CD14-positive monocyte (primary cell): Measurements from ENCODE around the gene ALDH4A1. TPM values are rescaled to one million over a fixed set of nuclear protein-coding genes. Genes with fewer than 3 reads are reported as not detected.

Source experiments
- DNase-seq, 3 donors: peaks; one replicate each; pipeline ENCODE4 v3.0.0-alpha.2; 2011 to 2022
- H2AFZ ChIP-seq: 2 replicates; pipeline ENCODE4 v1.6.0; 2012; ENCODE audit warnings: mild to moderate bottlenecking, low read depth, low read length, inconsistent platforms; ENCODE audit not compliant: insufficient read depth, poor library complexity, severe bottlenecking
- H3K27ac ChIP-seq, 2 donors: 1 replicate in 1 of 2; 2 replicates in 1 of 2; pipeline ENCODE4 v1.5.1; 2012 to 2013; ENCODE audit warnings: low read length in 2 of 2, control low read depth in 1 of 2, inconsistent platforms in 1 of 2, low read depth in 1 of 2, mild to moderate bottlenecking in 1 of 2
- H3K27me3 ChIP-seq, 2 donors: one replicate each; pipeline versions ENCODE4 v1.6.0 to v1.6.1; 2011 to 2013; ENCODE audit warnings: low read length in 2 of 2; ENCODE audit not compliant: control insufficient read depth in 2 of 2, insufficient read depth in 2 of 2
- H3K36me3 ChIP-seq, 2 donors: replicated peaks in 1 of 2; 1 replicate in 1 of 2; 2 replicates in 1 of 2; pipeline versions ENCODE4 v1.5.1 to v1.6.1; 2012 to 2013; ENCODE audit warnings: low read length in 2 of 2, control low read depth in 1 of 2, inconsistent platforms in 1 of 2, mild to moderate bottlenecking in 1 of 2; ENCODE audit not compliant: insufficient read depth in 2 of 2, control insufficient read depth in 1 of 2
- H3K4me1 ChIP-seq, 2 donors: 1 replicate in 1 of 2; 2 replicates in 1 of 2; pipeline versions ENCODE4 v1.5.1 to v1.6.1; 2012 to 2013; ENCODE audit warnings: low read length in 2 of 2, control low read depth in 1 of 2, inconsistent platforms in 1 of 2, mild to moderate bottlenecking in 1 of 2, moderate library complexity in 1 of 2; ENCODE audit not compliant: insufficient read depth in 2 of 2, control insufficient read depth in 1 of 2
- H3K4me2 ChIP-seq: replicated peaks from 2 replicates; pipeline ENCODE3; 2012; ENCODE audit warnings: low read length, moderate library complexity, mild to moderate bottlenecking; ENCODE audit not compliant: poor library complexity, severe bottlenecking; ENCODE audit errors: extremely low read depth
- H3K4me3 ChIP-seq, 3 experiments: fragments of 200-600 bp in 1 of 3; sonication (generic) in 1 of 3; replicated peaks in 1 of 3; 1 replicate in 2 of 3; 2 replicates in 1 of 3; pipeline ENCODE4 v1.5.1; 2011 to 2013; ENCODE audit warnings: low read length in 3 of 3, mild to moderate bottlenecking in 3 of 3, control low read depth in 2 of 3, low read depth in 2 of 3, inconsistent platforms in 1 of 3, moderate library complexity in 1 of 3
- H3K79me2 ChIP-seq: 2 replicates; pipeline ENCODE4 v1.6.0; 2012; ENCODE audit warnings: mild to moderate bottlenecking, control low read depth, inconsistent platforms, low read length, moderate library complexity; ENCODE audit not compliant: insufficient read depth
- H3K9ac ChIP-seq: 2 replicates; pipeline ENCODE4 v1.6.0; 2017; ENCODE audit warnings: low read length, mild to moderate bottlenecking; ENCODE audit not compliant: insufficient read depth, poor library complexity, severe bottlenecking
- H3K9me3 ChIP-seq, 2 donors: replicated peaks in 1 of 2; 1 replicate in 1 of 2; 2 replicates in 1 of 2; pipeline versions ENCODE4 v1.5.1 to v1.6.1; 2012 to 2013; ENCODE audit warnings: low read length in 2 of 2, control low read depth in 1 of 2; ENCODE audit not compliant: control insufficient read depth in 1 of 2, insufficient read depth in 1 of 2
- H4K20me1 ChIP-seq: 2 replicates; pipeline ENCODE4 v1.6.0; 2012; ENCODE audit warnings: mild to moderate bottlenecking, low read length, control low read depth, moderate library complexity; ENCODE audit not compliant: insufficient read depth
- H3K27ac Mint-ChIP-seq, 7 donors: one replicate each; pipeline ENCODE4 v1.8.0; 2020; ENCODE audit warnings: mild to moderate bottlenecking in 7 of 7, mixed read lengths in 7 of 7, moderate library complexity in 6 of 7, inconsistent platforms in 2 of 7
- H3K27me3 Mint-ChIP-seq, 3 donors: one replicate each; pipeline ENCODE4 v1.8.0; 2021 to 2022; ENCODE audit warnings: low read depth in 3 of 3, mild to moderate bottlenecking in 3 of 3, mixed read lengths in 3 of 3, moderate library complexity in 3 of 3, inconsistent platforms in 1 of 3
- H3K36me3 Mint-ChIP-seq, 2 donors: one replicate each; pipeline ENCODE4 v1.8.0; 2020; ENCODE audit warnings: mixed read lengths in 2 of 2, inconsistent platforms in 1 of 2, mild to moderate bottlenecking in 1 of 2
- H3K4me1 Mint-ChIP-seq: one replicate; pipeline ENCODE4 v1.8.0; 2020; ENCODE audit warnings: mild to moderate bottlenecking, mixed read lengths
- H3K4me3 Mint-ChIP-seq, 2 donors: one replicate each; pipeline ENCODE4 v1.8.0; 2020; ENCODE audit warnings: mild to moderate bottlenecking in 2 of 2, mixed read lengths in 2 of 2, moderate library complexity in 1 of 2
- H3K9me3 Mint-ChIP-seq, 7 donors: one replicate each; pipeline ENCODE4 v1.8.0; 2020 to 2022; ENCODE audit warnings: mixed read lengths in 7 of 7, mild to moderate bottlenecking in 6 of 7, moderate library complexity in 6 of 7, inconsistent platforms in 2 of 7
- CTCF ChIP-seq: fragments of 200-600 bp; IDR thresholded peaks from one replicate; pipeline ENCODE4 v1.8.0; 2022; ENCODE audit warnings: antibody characterized with exemption, mild to moderate bottlenecking
- WGBS: methylation state at CpG from one replicate; pipeline ENCODE4 v1.1.5; 2013; ENCODE audit warnings: missing lambda C conversion rate; ENCODE audit not compliant: insufficient coverage; 5-methylcytosine and 5-hydroxymethylcytosine counted together
- intact Hi-C, 2 donors: fragments of 100-400 bp; cut with micrococcal nuclease; formaldehyde crosslinking; loops; one replicate each; pipeline versions ENCODE4 v1.15.0 to v1.15.1; 2023
- polyA plus RNA-seq, 3 donors: library from polyadenylated mRNA; depleted of rRNA in 1 of 3; unstranded in 2 of 3; stranded (reverse) in 1 of 3; fragments of 300-500 nt in 2 of 3; fragments of >200 nt in 1 of 3; fragmentation: Illumina TruSeq in 2 of 3; gene quantifications; 1 replicate in 2 of 3; 2 replicates in 1 of 3; pipeline ENCODE4 v1.2.3, GENCODE V29; 2012 to 2021

The ALDH4A1 gene
- polyA plus RNA-seq, 3 donors = 4.8 to 7.8 (median 6.1) TPM

DNA sequence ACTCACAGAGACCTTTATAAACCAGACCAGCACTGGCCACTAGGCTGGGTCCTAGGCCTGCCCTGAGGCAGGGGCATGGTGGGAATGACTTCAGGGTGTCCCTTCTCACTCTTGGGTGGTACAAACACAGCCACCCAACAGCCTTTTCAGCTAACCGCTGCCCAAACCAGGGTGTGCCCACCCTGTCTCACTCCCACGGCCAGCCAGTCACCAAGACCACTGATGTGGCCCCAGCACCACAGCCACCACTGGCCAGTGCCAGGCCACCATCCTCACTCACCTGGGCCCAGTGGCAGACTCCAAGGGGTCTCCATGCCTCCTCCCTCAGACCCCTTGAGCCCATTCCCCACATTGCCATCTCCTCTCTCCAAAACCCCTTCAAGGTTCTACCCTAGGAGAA lies 70.7 kb downstream of the ALDH4A1 start:
- Histone ChIP-seq H3K36me3 (no peaks in the 10 kb centered on the region), H2AFZ (no peak overlapping the region), H3K27ac (no peak overlapping the region), H3K9ac (no peak overlapping the region), H3K9me3 (peaks cover 0 to 3% of the 10 kb centered on the region in 2 donors), H3K4me1 (no peaks in the 10 kb centered on the region), H3K4me2 (no peak overlapping the region), H3K27me3 (peaks cover 0 to 3% of the 10 kb centered on the region in 2 donors), H3K79me2 (no peaks in the 10 kb centered on the region), H4K20me1 (no peaks in the 10 kb centered on the region), H3K4me3 (no peak overlapping the region)
- WGBS = 100% methylated on average over 2 of the region's 2 CpGs
- peaks cover 6 to 8% (median 6%) of the 10 kb centered on the region in 3 donors for H3K27me3 Mint-ChIP-seq
- no peak overlapping the region for H3K4me3 Mint-ChIP-seq
- no peak overlapping the region for H3K27ac Mint-ChIP-seq
- TF ChIP-seq CTCF = no peak
- intact Hi-C loops = no loop called here
- H3K4me1 Mint-ChIP-seq = no peaks in the 10 kb centered on the region
- peaks cover 0 to 12% (median 3%) of the 10 kb centered on the region in 7 donors for H3K9me3 Mint-ChIP-seq
- no peaks in the 10 kb centered on the region for H3K36me3 Mint-ChIP-seq
- DNase-seq = no peak

- Histone ChIP-seq H3K4me1 (no peaks in the 10 kb centered on the region), H3K9me3 (peaks cover 0 to 3% of the 10 kb centered on the region in 2 donors), H3K4me2 (no peak overlapping the region), H3K36me3 (no peaks in the 10 kb centered on the region), H3K4me3 (no peak overlapping the region), H2AFZ (no peak overlapping the region), H3K9ac (no peak overlapping the region), H3K27ac (no peak overlapping the region), H3K79me2 (no peaks in the 10 kb centered on the region), H3K27me3 (peaks cover 0 to 3% of the 10 kb centered on the region in 2 donors), H4K20me1 (no peaks in the 10 kb centered on the region)
- Mint-ChIP-seq H3K4me3 (no peak overlapping the region), H3K27me3 (peaks cover 6 to 10% (median 7%) of the 10 kb centered on the region in 3 donors), H3K9me3 (peaks cover 0 to 12% (median 3%) of the 10 kb centered on the region in 7 donors), H3K36me3 (no peaks in the 10 kb centered on the region), H3K4me1 (no peaks in the 10 kb centered on the region), H3K27ac (no peak overlapping the region)
- 75% methylated on average over 6 of the region's 12 CpGs for WGBS
- DNase-seq = no peak
- no peak for TF ChIP-seq CTCF
- intact Hi-C loops = no loop called here
Measured at GRCh38 chr1:18830596-18830995, 71.8 kb downstream of the ALDH4A1 start.
